ENCODE data around the gene POLR1A. TPM values are rescaled to one million over a fixed set of nuclear protein-coding genes. Genes with fewer than 3 reads are reported as not detected.

The POLR1A gene
- polyA plus RNA-seq, 3 donors, result 0.45 to 2.1 (median 1.6) TPM

GRCh38 chr2:86026744-86027065, 79.0 kb downstream of the POLR1A start:
- Histone ChIP-seq H3K4me2 (replicated peaks; ENCODE audit: extremely low read depth, low read length, poor library complexity, severe bottlenecking) (no peak overlapping the region), H2AFZ (ENCODE audit: insufficient read depth, low read depth, low read length, poor library complexity, severe bottlenecking) (no peak overlapping the region), H3K27me3 (ENCODE audit: control insufficient read depth in 2 of 2, insufficient read depth in 2 of 2, low read length in 2 of 2) (no peaks in the 10 kb centered on the region), H3K79me2 (ENCODE audit: insufficient read depth, low read length) (no peaks in the 10 kb centered on the region), H3K9ac (ENCODE audit: insufficient read depth, low read length, poor library complexity, severe bottlenecking) (no peak overlapping the region), H4K20me1 (ENCODE audit: insufficient read depth, low read length) (no peaks in the 10 kb centered on the region), H3K36me3 (replicated peaks in 1 of 2; ENCODE audit: control insufficient read depth in 1 of 2, insufficient read depth in 2 of 2, low read length in 2 of 2) (peaks cover 57 to 65% of the 10 kb centered on the region in 2 donors), H3K4me3 (replicated peaks in 1 of 3; ENCODE audit: low read depth in 2 of 3, low read length in 3 of 3) (no peak overlapping the region), H3K4me1 (ENCODE audit: control insufficient read depth in 1 of 2, insufficient read depth in 2 of 2, low read length in 2 of 2) (peaks cover 3 to 9% of the 10 kb centered on the region in 2 donors), H3K9me3 (replicated peaks in 1 of 2; ENCODE audit: control insufficient read depth in 1 of 2, insufficient read depth in 1 of 2, low read length in 2 of 2) (no peaks in the 10 kb centered on the region), H3K27ac (ENCODE audit: low read depth in 1 of 2, low read length in 2 of 2) (no peak overlapping the region)
- Mint-ChIP-seq H3K27ac (no peak overlapping the region), H3K36me3 (peaks cover 67 to 75% of the 10 kb centered on the region in 2 donors), H3K4me3 (no peak overlapping the region), H3K27me3 (ENCODE audit: low read depth in 3 of 3) (no peaks in the 10 kb centered on the region), H3K9me3 (no peaks in the 10 kb centered on the region), H3K4me1 (peaks cover 10% of the 10 kb centered on the region)
- intact Hi-C loops (cut with micrococcal nuclease), result no loop called here
- 97% methylated on average over 6 of the region's 6 CpGs for WGBS (ENCODE audit: insufficient coverage)
- no peak for DNase-seq
- no peak for TF ChIP-seq CTCF (IDR thresholded peaks at IDR 0.05)

- Histone ChIP-seq H2AFZ (ENCODE audit: insufficient read depth, low read depth, low read length, poor library complexity, severe bottlenecking) (no peak overlapping the region), H3K79me2 (ENCODE audit: insufficient read depth, low read length) (no peaks in the 10 kb centered on the region), H3K9ac (ENCODE audit: insufficient read depth, low read length, poor library complexity, severe bottlenecking) (no peak overlapping the region), H3K27ac (ENCODE audit: low read depth in 1 of 2, low read length in 2 of 2) (peak overlapping the region in 1 of 2 donors; percentile 9), H3K4me2 (replicated peaks; ENCODE audit: extremely low read depth, low read length, poor library complexity, severe bottlenecking) (no peak overlapping the region), H3K36me3 (replicated peaks in 1 of 2; ENCODE audit: control insufficient read depth in 1 of 2, insufficient read depth in 2 of 2, low read length in 2 of 2) (peaks cover 52 to 60% of the 10 kb centered on the region in 2 donors), H4K20me1 (ENCODE audit: insufficient read depth, low read length) (no peaks in the 10 kb centered on the region), H3K9me3 (replicated peaks in 1 of 2; ENCODE audit: control insufficient read depth in 1 of 2, insufficient read depth in 1 of 2, low read length in 2 of 2) (no peaks in the 10 kb centered on the region), H3K27me3 (ENCODE audit: control insufficient read depth in 2 of 2, insufficient read depth in 2 of 2, low read length in 2 of 2) (no peaks in the 10 kb centered on the region), H3K4me1 (ENCODE audit: control insufficient read depth in 1 of 2, insufficient read depth in 2 of 2, low read length in 2 of 2) (peaks cover 3 to 11% of the 10 kb centered on the region in 2 donors), H3K4me3 (replicated peaks in 1 of 3; ENCODE audit: low read depth in 2 of 3, low read length in 3 of 3) (no peak overlapping the region)
- H3K27me3 Mint-ChIP-seq (ENCODE audit: low read depth in 3 of 3), result no peaks in the 10 kb centered on the region
- no peak for TF ChIP-seq CTCF (IDR thresholded peaks at IDR 0.05)
- no peaks in the 10 kb centered on the region for H3K9me3 Mint-ChIP-seq
- H3K4me1 Mint-ChIP-seq, result peaks cover 13% of the 10 kb centered on the region
- WGBS (ENCODE audit: insufficient coverage), result 96% methylated on average over 3 of the region's 8 CpGs
- intact Hi-C loops (cut with micrococcal nuclease), result no loop called here
- no peak for DNase-seq
- H3K36me3 Mint-ChIP-seq, result peaks cover 65 to 69% of the 10 kb centered on the region in 2 donors
- no peak overlapping the region for H3K4me3 Mint-ChIP-seq
- H3K27ac Mint-ChIP-seq, result peak overlapping the region in 2 of 7 donors; percentile 41 to 75
Measured at GRCh38 chr2:86025976-86026743, 79.5 kb downstream of the POLR1A start.
